Measurements from ENCODE around the gene APOB. TPM values are rescaled to one million over a fixed set of nuclear protein-coding genes. Genes with fewer than 3 reads are reported as not detected.
A peak's percentile ranks its signal among the peaks of the same experiment; 100 is the strongest.

Gene APOB, protein sequence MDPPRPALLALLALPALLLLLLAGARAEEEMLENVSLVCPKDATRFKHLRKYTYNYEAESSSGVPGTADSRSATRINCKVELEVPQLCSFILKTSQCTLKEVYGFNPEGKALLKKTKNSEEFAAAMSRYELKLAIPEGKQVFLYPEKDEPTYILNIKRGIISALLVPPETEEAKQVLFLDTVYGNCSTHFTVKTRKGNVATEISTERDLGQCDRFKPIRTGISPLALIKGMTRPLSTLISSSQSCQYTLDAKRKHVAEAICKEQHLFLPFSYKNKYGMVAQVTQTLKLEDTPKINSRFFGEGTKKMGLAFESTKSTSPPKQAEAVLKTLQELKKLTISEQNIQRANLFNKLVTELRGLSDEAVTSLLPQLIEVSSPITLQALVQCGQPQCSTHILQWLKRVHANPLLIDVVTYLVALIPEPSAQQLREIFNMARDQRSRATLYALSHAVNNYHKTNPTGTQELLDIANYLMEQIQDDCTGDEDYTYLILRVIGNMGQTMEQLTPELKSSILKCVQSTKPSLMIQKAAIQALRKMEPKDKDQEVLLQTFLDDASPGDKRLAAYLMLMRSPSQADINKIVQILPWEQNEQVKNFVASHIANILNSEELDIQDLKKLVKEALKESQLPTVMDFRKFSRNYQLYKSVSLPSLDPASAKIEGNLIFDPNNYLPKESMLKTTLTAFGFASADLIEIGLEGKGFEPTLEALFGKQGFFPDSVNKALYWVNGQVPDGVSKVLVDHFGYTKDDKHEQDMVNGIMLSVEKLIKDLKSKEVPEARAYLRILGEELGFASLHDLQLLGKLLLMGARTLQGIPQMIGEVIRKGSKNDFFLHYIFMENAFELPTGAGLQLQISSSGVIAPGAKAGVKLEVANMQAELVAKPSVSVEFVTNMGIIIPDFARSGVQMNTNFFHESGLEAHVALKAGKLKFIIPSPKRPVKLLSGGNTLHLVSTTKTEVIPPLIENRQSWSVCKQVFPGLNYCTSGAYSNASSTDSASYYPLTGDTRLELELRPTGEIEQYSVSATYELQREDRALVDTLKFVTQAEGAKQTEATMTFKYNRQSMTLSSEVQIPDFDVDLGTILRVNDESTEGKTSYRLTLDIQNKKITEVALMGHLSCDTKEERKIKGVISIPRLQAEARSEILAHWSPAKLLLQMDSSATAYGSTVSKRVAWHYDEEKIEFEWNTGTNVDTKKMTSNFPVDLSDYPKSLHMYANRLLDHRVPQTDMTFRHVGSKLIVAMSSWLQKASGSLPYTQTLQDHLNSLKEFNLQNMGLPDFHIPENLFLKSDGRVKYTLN (N-terminal part only)
- under 1 TPM in 7 of 8 experiments, not detected in 1; under 0.01 to 0.15 (median 0.09) TPM for total RNA-seq

GRCh38 chr2:21043744-21044532 is at the start of gene APOB:
TSS of gene APOB (minus strand) at chr2:21044073. CDS start at chr2:21043945, 128 bp downstream.
- WGBS, 10 experiments: 50 to 80% (median 70%) methylated on average over 2 of the region's 51 CpGs; no CpG with 5 or more reads in 7 of the 10 experiments
- Histone ChIP-seq H3K4me3 (no peak within 1 kb of the TSS), H3K4me1 (replicated peaks in 1 of 2) (peaks cover 7 to 10% of the 10 kb centered on the region in 2 donors), H3K27ac (no peak within 1 kb of the TSS)
- ATAC-seq (replicated peaks in 6 of 8): peak in 7 of 8 experiments; percentile 18 to 57 (median 35)
- in situ Hi-C loops (cut with MboI; ENCODE audit: low pct_unique_long_range_greater_than_20kb in 2 of 9, low sequenced_read_pairs in 9 of 9, unreplicated experiment in 9 of 9): loop anchor here in 2 of 9 experiments (10.0 to 25.0 kb wide), 2 partner anchors 71 to 268 kb away; no protein-coding TSS in a partner anchor

GRCh38 chr2:21092308-21092869 is 48.5 kb upstream of the APOB start:
- Histone ChIP-seq H3K27ac (no peak overlapping the region), H3K4me3 (no peak overlapping the region), H3K4me1 (replicated peaks in 1 of 2) (no peaks in the 10 kb centered on the region)
- no peak for ATAC-seq (replicated peaks in 6 of 8)
- 17 to 76% (median 50%) methylated on average over 1 to 3 of the region's 3 CpGs; no CpG with 5 or more reads in 1 of the 10 experiments for WGBS, 10 experiments
- in situ Hi-C loops (cut with MboI; ENCODE audit: low pct_unique_long_range_greater_than_20kb in 2 of 9, low sequenced_read_pairs in 9 of 9, unreplicated experiment in 9 of 9): no loop called here

GRCh38 chr2:21084401-21084800 is 40.5 kb upstream of the APOB start:
- 17 to 89% (median 73%) methylated on average over 2 to 4 of the region's 4 CpGs; no CpG with 5 or more reads in 1 of the 10 experiments for WGBS, 10 experiments
- no peak for ATAC-seq (replicated peaks in 6 of 8)
- in situ Hi-C loops (cut with MboI; ENCODE audit: low pct_unique_long_range_greater_than_20kb in 2 of 9, low sequenced_read_pairs in 9 of 9, unreplicated experiment in 9 of 9): no loop called here
- Histone ChIP-seq H3K27ac (no peak overlapping the region), H3K4me3 (no peak overlapping the region), H3K4me1 (replicated peaks in 1 of 2) (no peaks in the 10 kb centered on the region)

- H3K4me1 ChIP-seq (replicated peaks in 1 of 2): no peaks in the 10 kb centered on the region
- in situ Hi-C loops (cut with MboI; ENCODE audit: low pct_unique_long_range_greater_than_20kb in 2 of 9, low sequenced_read_pairs in 9 of 9, unreplicated experiment in 9 of 9): no loop called here
- no peak for ATAC-seq (replicated peaks in 6 of 8)
- no peak overlapping the region for H3K4me3 ChIP-seq
- H3K27ac ChIP-seq: no peak overlapping the region
- 43 to 100% (median 100%) methylated on average over 1 of the region's 1 CpG; no CpG with 5 or more reads in 2 of the 10 experiments for WGBS, 10 experiments
Observed at GRCh38 chr2:21083482-21083881, 39.6 kb upstream of the APOB start.

- ATAC-seq (replicated peaks in 6 of 8): no peak
- in situ Hi-C loops (cut with MboI; ENCODE audit: low pct_unique_long_range_greater_than_20kb in 2 of 9, low sequenced_read_pairs in 9 of 9, unreplicated experiment in 9 of 9): no loop called here
- H3K4me3 ChIP-seq: no peak overlapping the region
- WGBS, 10 experiments: 0 to 67% (median 20%) methylated on average over 1 of the region's 1 CpG; no CpG with 5 or more reads in 6 of the 10 experiments
- H3K4me1 ChIP-seq (replicated peaks in 1 of 2): no peaks in the 10 kb centered on the region
- no peak overlapping the region for H3K27ac ChIP-seq
Observed at GRCh38 chr2:21078296-21078695, 34.4 kb upstream of the APOB start.

GRCh38 chr2:21072477-21073242 is 28.8 kb upstream of the APOB start:
- in situ Hi-C loops (cut with MboI; ENCODE audit: low pct_unique_long_range_greater_than_20kb in 2 of 9, low sequenced_read_pairs in 9 of 9, unreplicated experiment in 9 of 9): no loop called here
- no peak overlapping the region for H3K4me3 ChIP-seq
- ATAC-seq (replicated peaks in 6 of 8): no peak
- no peak overlapping the region for H3K27ac ChIP-seq
- 3 to 82% (median 56%) methylated on average over 2 to 4 of the region's 4 CpGs for WGBS, 10 experiments
- H3K4me1 ChIP-seq (replicated peaks in 1 of 2): no peaks in the 10 kb centered on the region

DNA sequence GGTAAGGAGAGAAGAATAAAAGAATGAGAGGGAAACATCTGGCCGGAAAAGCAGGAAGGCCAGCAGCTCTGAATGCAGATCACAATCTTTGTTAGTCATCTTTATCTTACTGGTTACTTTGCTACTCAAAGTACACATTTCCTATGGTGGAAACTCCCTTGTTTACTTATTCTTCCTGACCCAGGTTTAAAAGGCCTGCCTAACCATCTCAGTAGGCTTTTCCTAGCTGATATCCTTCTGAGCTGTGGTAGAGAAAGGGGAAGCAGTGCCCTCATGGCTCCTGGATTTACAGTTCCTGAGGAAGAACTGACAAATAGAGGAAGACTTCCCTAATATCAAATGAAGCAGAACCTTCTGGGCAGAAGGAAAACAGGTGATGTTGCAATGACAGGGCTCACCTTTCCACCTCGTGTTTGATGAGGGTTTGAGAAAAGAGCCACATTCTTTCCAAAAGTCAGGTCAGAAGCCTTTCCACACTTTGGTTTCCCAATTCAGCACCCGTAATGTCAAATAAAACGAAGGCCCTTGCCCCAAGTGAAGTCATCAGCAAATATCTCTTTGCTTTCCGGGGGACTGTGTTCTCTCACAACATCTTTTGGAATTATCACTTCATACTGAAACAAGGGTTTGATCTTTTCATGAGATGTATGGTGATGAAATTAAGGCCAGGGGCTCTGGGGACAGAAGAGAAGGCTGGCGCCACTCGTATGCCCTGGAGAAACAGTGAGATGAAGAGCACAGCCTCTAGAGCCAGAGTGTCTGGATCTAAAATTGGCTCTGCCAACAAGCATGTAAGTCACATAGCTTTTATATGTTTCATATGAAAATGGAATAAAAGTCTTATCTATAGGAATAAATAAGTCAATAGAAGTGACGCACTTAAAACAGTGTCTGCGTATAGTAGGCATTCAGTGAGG is 26.7 kb upstream of the APOB start:
- WGBS, 10 experiments: 37 to 95% (median 83%) methylated on average over 2 to 9 of the region's 9 CpGs
- Histone ChIP-seq H3K27ac (no peak overlapping the region), H3K4me1 (replicated peaks in 1 of 2) (no peaks in the 10 kb centered on the region), H3K4me3 (no peak overlapping the region)
- peak in 3 of 8 experiments; percentile 62 to 93 (median 88) for ATAC-seq (replicated peaks in 6 of 8)
- in situ Hi-C loops (cut with MboI; ENCODE audit: low pct_unique_long_range_greater_than_20kb in 2 of 9, low sequenced_read_pairs in 9 of 9, unreplicated experiment in 9 of 9): no loop called here

- peak in 3 of 8 experiments; percentile 26 to 82 (median 77) for ATAC-seq (replicated peaks in 6 of 8)
- in situ Hi-C loops (cut with MboI; ENCODE audit: low pct_unique_long_range_greater_than_20kb in 2 of 9, low sequenced_read_pairs in 9 of 9, unreplicated experiment in 9 of 9): no loop called here
Observed at GRCh38 chr2:21069746-21070340, 26.0 kb upstream of the APOB start.

GRCh38 chr2:21067859-21068537 is 24.1 kb upstream of the APOB start:
- 0 to 95% (median 67%) methylated on average over 1 to 2 of the region's 2 CpGs; no CpG with 5 or more reads in 3 of the 10 experiments for WGBS, 10 experiments
- in situ Hi-C loops (cut with MboI; ENCODE audit: low pct_unique_long_range_greater_than_20kb in 2 of 9, low sequenced_read_pairs in 9 of 9, unreplicated experiment in 9 of 9): no loop called here
- ATAC-seq (replicated peaks in 6 of 8): peak in 2 of 8 experiments; percentile 21 to 36
- Histone ChIP-seq H3K4me1 (replicated peaks in 1 of 2) (no peaks in the 10 kb centered on the region), H3K4me3 (no peak overlapping the region), H3K27ac (no peak overlapping the region)

More at GRCh38 chr2:21069746-21070340, 26.0 kb upstream of the APOB start:
- H3K27ac ChIP-seq: no peak overlapping the region
- WGBS, 10 experiments: 0 to 100% (median 53%) methylated on average over 1 to 2 of the region's 2 CpGs; no CpG with 5 or more reads in 1 of the 10 experiments
- H3K4me1 ChIP-seq (replicated peaks in 1 of 2): no peaks in the 10 kb centered on the region
- no peak overlapping the region for H3K4me3 ChIP-seq

DNA sequence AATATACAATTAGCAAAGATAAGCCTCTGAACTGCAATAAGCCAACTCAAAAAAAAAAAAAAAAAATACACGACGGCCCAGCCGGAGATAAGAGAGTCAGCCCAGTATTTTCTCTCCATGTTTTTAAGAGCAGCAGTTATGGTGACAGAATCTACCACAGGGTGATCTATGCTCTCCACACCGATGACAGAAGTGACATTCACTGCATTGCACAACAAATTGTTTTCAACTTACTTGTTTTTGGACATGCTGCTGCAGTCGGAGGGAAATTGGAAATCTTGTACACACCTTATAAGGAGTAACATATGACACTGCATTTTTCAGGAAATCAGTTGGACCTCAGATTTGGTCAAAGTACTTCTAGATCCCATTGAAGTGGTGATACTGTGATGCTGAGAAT is 23.3 kb upstream of the APOB start:
- no peak for ATAC-seq (replicated peaks in 6 of 8)
- WGBS, 10 experiments: 36 to 88% (median 65%) methylated on average over 1 to 5 of the region's 5 CpGs
- in situ Hi-C loops (cut with MboI; ENCODE audit: low pct_unique_long_range_greater_than_20kb in 2 of 9, low sequenced_read_pairs in 9 of 9, unreplicated experiment in 9 of 9): no loop called here
- no peak overlapping the region for H3K4me3 ChIP-seq
- H3K27ac ChIP-seq: no peak overlapping the region
- no peaks in the 10 kb centered on the region for H3K4me1 ChIP-seq (replicated peaks in 1 of 2)
